Liver (tissue), 3 donors: ENCODE results near the gene ATP6V1A.

Experiments
- FOXA1 ChIP-seq: IDR thresholded peaks from 2 replicates; pipeline ENCODE4 v1.6.1; 2016; ENCODE audit warnings: antibody characterized with exemption
- GABPA ChIP-seq, 2 donors: IDR thresholded peaks in 1 of 2; conservative IDR thresholded peaks in 1 of 2; 2 replicates each; pipeline ENCODE4 v1.6.1; 2016; ENCODE audit warnings: antibody characterized with exemption in 2 of 2, mild to moderate bottlenecking in 1 of 2, moderate library complexity in 1 of 2
- JUND ChIP-seq, 2 donors: IDR thresholded peaks; 2 replicates each; pipeline ENCODE4 v1.6.1; 2016; ENCODE audit warnings: antibody characterized with exemption in 2 of 2
- RAD21 ChIP-seq, 2 donors: IDR thresholded peaks; 2 replicates each; pipeline ENCODE4 v1.6.1; 2016; ENCODE audit warnings: antibody characterized with exemption in 2 of 2, mild to moderate bottlenecking in 2 of 2
- REST ChIP-seq: IDR thresholded peaks from 2 replicates; pipeline ENCODE4 v1.6.1; 2016; ENCODE audit warnings: antibody characterized with exemption, mild to moderate bottlenecking
- YY1 ChIP-seq: IDR thresholded peaks from 2 replicates; pipeline ENCODE4 v1.6.1; 2016; ENCODE audit warnings: antibody characterized with exemption, mild to moderate bottlenecking
- TF ChIP-seq, protein P1 (sequence below): fragments of 150-350 bp; IDR thresholded peaks from 2 replicates; pipeline ENCODE4 v1.5.1; 2017; ENCODE audit warnings: improper control_type of control experiment, low read depth, low read length; ENCODE audit not compliant: missing input control
- donor health status: healthy.
- donor health status: healthy.

DNA sequence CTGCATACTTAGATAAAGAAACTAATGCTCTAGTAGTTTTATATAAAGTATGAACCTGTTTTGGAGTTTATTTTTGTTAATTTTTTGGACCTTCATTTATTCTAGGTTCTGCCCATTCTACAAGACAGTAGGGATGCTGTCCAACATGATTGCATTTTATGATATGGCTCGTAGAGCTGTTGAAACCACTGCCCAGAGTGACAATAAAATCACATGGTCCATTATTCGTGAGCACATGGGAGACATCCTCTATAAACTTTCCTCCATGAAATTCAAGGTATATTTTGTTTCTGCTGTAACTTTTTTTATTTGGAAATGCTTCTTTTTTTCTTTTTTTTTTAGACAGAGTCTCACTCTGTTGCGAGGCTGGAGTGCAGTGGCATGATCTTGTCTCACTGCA lies 58.4 kb downstream of the ATP6V1A start:
- TF ChIP-seq, protein P1, sequence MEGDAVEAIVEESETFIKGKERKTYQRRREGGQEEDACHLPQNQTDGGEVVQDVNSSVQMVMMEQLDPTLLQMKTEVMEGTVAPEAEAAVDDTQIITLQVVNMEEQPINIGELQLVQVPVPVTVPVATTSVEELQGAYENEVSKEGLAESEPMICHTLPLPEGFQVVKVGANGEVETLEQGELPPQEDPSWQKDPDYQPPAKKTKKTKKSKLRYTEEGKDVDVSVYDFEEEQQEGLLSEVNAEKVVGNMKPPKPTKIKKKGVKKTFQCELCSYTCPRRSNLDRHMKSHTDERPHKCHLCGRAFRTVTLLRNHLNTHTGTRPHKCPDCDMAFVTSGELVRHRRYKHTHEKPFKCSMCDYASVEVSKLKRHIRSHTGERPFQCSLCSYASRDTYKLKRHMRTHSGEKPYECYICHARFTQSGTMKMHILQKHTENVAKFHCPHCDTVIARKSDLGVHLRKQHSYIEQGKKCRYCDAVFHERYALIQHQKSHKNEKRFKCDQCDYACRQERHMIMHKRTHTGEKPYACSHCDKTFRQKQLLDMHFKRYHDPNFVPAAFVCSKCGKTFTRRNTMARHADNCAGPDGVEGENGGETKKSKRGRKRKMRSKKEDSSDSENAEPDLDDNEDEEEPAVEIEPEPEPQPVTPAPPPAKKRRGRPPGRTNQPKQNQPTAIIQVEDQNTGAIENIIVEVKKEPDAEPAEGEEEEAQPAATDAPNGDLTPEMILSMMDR: no peak
- TF ChIP-seq GABPA (IDR thresholded peaks at IDR 0.05 in 1 of 2, conservative IDR thresholded peaks at IDR 0.05 in 1 of 2): no peak
- no peak for TF ChIP-seq JUND (IDR thresholded peaks at IDR 0.05)
- TF ChIP-seq FOXA1: no peak
- TF ChIP-seq YY1: no peak
- TF ChIP-seq RAD21 (IDR thresholded peaks at IDR 0.05): no peak
- no peak for TF ChIP-seq REST
